CD14-positive monocyte (primary cell): ENCODE results near the gene BOLA3. TPM values are rescaled to one million over a fixed set of nuclear protein-coding genes. Genes with fewer than 3 reads are reported as not detected.

Experiments used
- DNase-seq, 3 donors: peaks; one replicate each; pipeline ENCODE4 v3.0.0-alpha.2; 2011 to 2022
- H2AFZ ChIP-seq: 2 replicates; pipeline ENCODE4 v1.6.0; 2012; ENCODE audit warnings: mild to moderate bottlenecking, low read depth, low read length, inconsistent platforms; ENCODE audit not compliant: insufficient read depth, poor library complexity, severe bottlenecking
- H3K27ac ChIP-seq, 2 donors: 1 replicate in 1 of 2; 2 replicates in 1 of 2; pipeline ENCODE4 v1.5.1; 2012 to 2013; ENCODE audit warnings: low read length in 2 of 2, control low read depth in 1 of 2, inconsistent platforms in 1 of 2, low read depth in 1 of 2, mild to moderate bottlenecking in 1 of 2
- H3K27me3 ChIP-seq, 2 donors: one replicate each; pipeline versions ENCODE4 v1.6.0 to v1.6.1; 2011 to 2013; ENCODE audit warnings: low read length in 2 of 2; ENCODE audit not compliant: control insufficient read depth in 2 of 2, insufficient read depth in 2 of 2
- H3K36me3 ChIP-seq, 2 donors: replicated peaks in 1 of 2; 1 replicate in 1 of 2; 2 replicates in 1 of 2; pipeline versions ENCODE4 v1.5.1 to v1.6.1; 2012 to 2013; ENCODE audit warnings: low read length in 2 of 2, control low read depth in 1 of 2, inconsistent platforms in 1 of 2, mild to moderate bottlenecking in 1 of 2; ENCODE audit not compliant: insufficient read depth in 2 of 2, control insufficient read depth in 1 of 2
- H3K4me1 ChIP-seq, 2 donors: 1 replicate in 1 of 2; 2 replicates in 1 of 2; pipeline versions ENCODE4 v1.5.1 to v1.6.1; 2012 to 2013; ENCODE audit warnings: low read length in 2 of 2, control low read depth in 1 of 2, inconsistent platforms in 1 of 2, mild to moderate bottlenecking in 1 of 2, moderate library complexity in 1 of 2; ENCODE audit not compliant: insufficient read depth in 2 of 2, control insufficient read depth in 1 of 2
- H3K4me2 ChIP-seq: replicated peaks from 2 replicates; pipeline ENCODE3; 2012; ENCODE audit warnings: low read length, moderate library complexity, mild to moderate bottlenecking; ENCODE audit not compliant: poor library complexity, severe bottlenecking; ENCODE audit errors: extremely low read depth
- H3K4me3 ChIP-seq, 3 experiments: fragments of 200-600 bp in 1 of 3; sonication (generic) in 1 of 3; replicated peaks in 1 of 3; 1 replicate in 2 of 3; 2 replicates in 1 of 3; pipeline ENCODE4 v1.5.1; 2011 to 2013; ENCODE audit warnings: low read length in 3 of 3, mild to moderate bottlenecking in 3 of 3, control low read depth in 2 of 3, low read depth in 2 of 3, inconsistent platforms in 1 of 3, moderate library complexity in 1 of 3
- H3K79me2 ChIP-seq: 2 replicates; pipeline ENCODE4 v1.6.0; 2012; ENCODE audit warnings: mild to moderate bottlenecking, control low read depth, inconsistent platforms, low read length, moderate library complexity; ENCODE audit not compliant: insufficient read depth
- H3K9ac ChIP-seq: 2 replicates; pipeline ENCODE4 v1.6.0; 2017; ENCODE audit warnings: low read length, mild to moderate bottlenecking; ENCODE audit not compliant: insufficient read depth, poor library complexity, severe bottlenecking
- H3K9me3 ChIP-seq, 2 donors: replicated peaks in 1 of 2; 1 replicate in 1 of 2; 2 replicates in 1 of 2; pipeline versions ENCODE4 v1.5.1 to v1.6.1; 2012 to 2013; ENCODE audit warnings: low read length in 2 of 2, control low read depth in 1 of 2; ENCODE audit not compliant: control insufficient read depth in 1 of 2, insufficient read depth in 1 of 2
- H4K20me1 ChIP-seq: 2 replicates; pipeline ENCODE4 v1.6.0; 2012; ENCODE audit warnings: mild to moderate bottlenecking, low read length, control low read depth, moderate library complexity; ENCODE audit not compliant: insufficient read depth
- H3K27ac Mint-ChIP-seq, 7 donors: one replicate each; pipeline ENCODE4 v1.8.0; 2020; ENCODE audit warnings: mild to moderate bottlenecking in 7 of 7, mixed read lengths in 7 of 7, moderate library complexity in 6 of 7, inconsistent platforms in 2 of 7
- H3K27me3 Mint-ChIP-seq, 3 donors: one replicate each; pipeline ENCODE4 v1.8.0; 2021 to 2022; ENCODE audit warnings: low read depth in 3 of 3, mild to moderate bottlenecking in 3 of 3, mixed read lengths in 3 of 3, moderate library complexity in 3 of 3, inconsistent platforms in 1 of 3
- H3K36me3 Mint-ChIP-seq, 2 donors: one replicate each; pipeline ENCODE4 v1.8.0; 2020; ENCODE audit warnings: mixed read lengths in 2 of 2, inconsistent platforms in 1 of 2, mild to moderate bottlenecking in 1 of 2
- H3K4me1 Mint-ChIP-seq: one replicate; pipeline ENCODE4 v1.8.0; 2020; ENCODE audit warnings: mild to moderate bottlenecking, mixed read lengths
- H3K4me3 Mint-ChIP-seq, 2 donors: one replicate each; pipeline ENCODE4 v1.8.0; 2020; ENCODE audit warnings: mild to moderate bottlenecking in 2 of 2, mixed read lengths in 2 of 2, moderate library complexity in 1 of 2
- H3K9me3 Mint-ChIP-seq, 7 donors: one replicate each; pipeline ENCODE4 v1.8.0; 2020 to 2022; ENCODE audit warnings: mixed read lengths in 7 of 7, mild to moderate bottlenecking in 6 of 7, moderate library complexity in 6 of 7, inconsistent platforms in 2 of 7
- WGBS: methylation state at CpG from one replicate; pipeline ENCODE4 v1.1.5; 2013; ENCODE audit warnings: missing lambda C conversion rate; ENCODE audit not compliant: insufficient coverage; 5-methylcytosine and 5-hydroxymethylcytosine counted together
- intact Hi-C, 2 donors: fragments of 100-400 bp; cut with micrococcal nuclease; formaldehyde crosslinking; loops; one replicate each; pipeline versions ENCODE4 v1.15.0 to v1.15.1; 2023
- polyA plus RNA-seq, 3 donors: library from polyadenylated mRNA; depleted of rRNA in 1 of 3; unstranded in 2 of 3; stranded (reverse) in 1 of 3; fragments of 300-500 nt in 2 of 3; fragments of >200 nt in 1 of 3; fragmentation: Illumina TruSeq in 2 of 3; gene quantifications; 1 replicate in 2 of 3; 2 replicates in 1 of 3; pipeline ENCODE4 v1.2.3, GENCODE V29; 2012 to 2021
- TF ChIP-seq, protein P1 (sequence below): fragments of 200-600 bp; IDR thresholded peaks from one replicate; pipeline ENCODE4 v1.8.0; 2022; ENCODE audit warnings: antibody characterized with exemption, mild to moderate bottlenecking

Gene BOLA3
- polyA plus RNA-seq, 3 donors, result 3.9 to 8.0 (median 7.7) TPM

DNA sequence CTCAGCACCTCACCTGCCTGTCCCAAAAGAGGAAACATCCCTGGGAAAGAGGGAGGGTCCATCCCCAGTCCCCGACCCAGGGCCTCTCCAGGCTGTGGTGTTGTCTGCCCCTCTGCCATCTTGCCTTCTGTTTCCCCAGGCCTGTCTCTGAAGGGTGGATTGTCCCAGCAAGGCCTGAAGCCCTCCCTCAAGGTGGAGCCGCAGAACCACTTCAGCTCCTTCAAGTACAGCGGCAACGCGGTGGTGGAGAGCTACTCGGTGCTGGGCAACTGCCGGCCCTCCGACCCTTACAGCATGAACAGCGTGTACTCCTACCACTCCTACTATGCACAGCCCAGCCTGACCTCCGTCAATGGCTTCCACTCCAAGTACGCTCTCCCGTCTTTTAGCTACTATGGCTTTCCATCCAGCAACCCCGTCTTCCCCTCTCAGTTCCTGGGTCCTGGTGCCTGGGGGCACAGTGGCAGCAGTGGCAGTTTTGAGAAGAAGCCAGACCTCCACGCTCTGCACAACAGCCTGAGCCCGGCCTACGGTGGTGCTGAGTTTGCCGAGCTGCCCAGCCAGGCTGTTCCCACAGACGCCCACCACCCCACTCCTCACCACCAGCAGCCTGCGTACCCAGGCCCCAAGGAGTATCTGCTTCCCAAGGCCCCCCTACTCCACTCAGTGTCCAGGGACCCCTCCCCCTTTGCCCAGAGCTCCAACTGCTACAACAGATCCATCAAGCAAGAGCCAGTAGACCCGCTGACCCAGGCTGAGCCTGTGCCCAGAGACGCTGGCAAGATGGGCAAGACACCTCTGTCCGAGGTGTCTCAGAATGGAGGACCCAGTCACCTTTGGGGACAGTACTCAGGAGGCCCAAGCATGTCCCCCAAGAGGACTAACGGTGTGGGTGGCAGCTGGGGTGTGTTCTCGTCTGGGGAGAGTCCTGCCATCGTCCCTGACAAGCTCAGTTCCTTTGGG lies 47.2 kb downstream of the BOLA3 start:
- H3K27ac Mint-ChIP-seq, result peak overlapping the region in 2 of 7 donors; percentile 38 to 67
- intact Hi-C loops, result no loop called here
- H3K27me3 Mint-ChIP-seq, result no peaks in the 10 kb centered on the region

DNA sequence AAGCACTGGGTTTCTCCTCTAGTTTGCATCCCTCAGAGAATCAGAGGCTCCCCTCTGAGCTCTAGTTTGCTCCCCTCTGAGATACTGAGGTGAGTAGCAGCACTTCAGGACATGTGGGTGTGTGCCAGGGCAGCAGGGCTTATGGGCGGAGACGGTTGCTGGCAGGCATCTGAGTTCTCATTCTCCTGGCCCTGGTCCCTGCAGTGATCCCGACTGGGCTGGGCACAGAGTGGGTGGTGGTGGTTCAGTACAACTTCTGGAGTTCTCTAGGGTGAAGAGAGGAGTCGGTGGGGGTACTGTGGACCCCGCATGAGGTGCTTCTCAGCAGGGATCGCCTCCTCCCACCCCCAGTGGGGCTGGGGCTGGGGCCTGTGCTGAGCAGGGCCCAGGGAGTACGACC lies 47.9 kb downstream of the BOLA3 start:
- Histone ChIP-seq H3K4me3 (no peak overlapping the region), H3K27me3 (no peaks in the 10 kb centered on the region), H3K79me2 (no peaks in the 10 kb centered on the region), H3K27ac (no peak overlapping the region), H2AFZ (no peak overlapping the region), H3K36me3 (peaks cover 89 to 100% of the 10 kb centered on the region in 2 donors), H3K9ac (no peak overlapping the region), H3K4me1 (no peaks in the 10 kb centered on the region), H3K4me2 (no peak overlapping the region), H4K20me1 (peaks cover 98% of the 10 kb centered on the region), H3K9me3 (no peaks in the 10 kb centered on the region)
- no peaks in the 10 kb centered on the region for H3K9me3 Mint-ChIP-seq
- no peak overlapping the region for H3K27ac Mint-ChIP-seq
- intact Hi-C loops, result no loop called here
- 100% methylated on average over 3 of the region's 7 CpGs for WGBS
- TF ChIP-seq, protein P1, sequence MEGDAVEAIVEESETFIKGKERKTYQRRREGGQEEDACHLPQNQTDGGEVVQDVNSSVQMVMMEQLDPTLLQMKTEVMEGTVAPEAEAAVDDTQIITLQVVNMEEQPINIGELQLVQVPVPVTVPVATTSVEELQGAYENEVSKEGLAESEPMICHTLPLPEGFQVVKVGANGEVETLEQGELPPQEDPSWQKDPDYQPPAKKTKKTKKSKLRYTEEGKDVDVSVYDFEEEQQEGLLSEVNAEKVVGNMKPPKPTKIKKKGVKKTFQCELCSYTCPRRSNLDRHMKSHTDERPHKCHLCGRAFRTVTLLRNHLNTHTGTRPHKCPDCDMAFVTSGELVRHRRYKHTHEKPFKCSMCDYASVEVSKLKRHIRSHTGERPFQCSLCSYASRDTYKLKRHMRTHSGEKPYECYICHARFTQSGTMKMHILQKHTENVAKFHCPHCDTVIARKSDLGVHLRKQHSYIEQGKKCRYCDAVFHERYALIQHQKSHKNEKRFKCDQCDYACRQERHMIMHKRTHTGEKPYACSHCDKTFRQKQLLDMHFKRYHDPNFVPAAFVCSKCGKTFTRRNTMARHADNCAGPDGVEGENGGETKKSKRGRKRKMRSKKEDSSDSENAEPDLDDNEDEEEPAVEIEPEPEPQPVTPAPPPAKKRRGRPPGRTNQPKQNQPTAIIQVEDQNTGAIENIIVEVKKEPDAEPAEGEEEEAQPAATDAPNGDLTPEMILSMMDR, result no peak
- no peak for DNase-seq
- H3K36me3 Mint-ChIP-seq, result peaks cover 81 to 98% of the 10 kb centered on the region in 2 donors
- H3K4me1 Mint-ChIP-seq, result no peaks in the 10 kb centered on the region
- H3K27me3 Mint-ChIP-seq, result peaks cover 0 to 2% (median 0%) of the 10 kb centered on the region in 3 donors
- H3K4me3 Mint-ChIP-seq, result no peak overlapping the region

More for the DNA sequence above, 47.2 kb downstream of the BOLA3 start:
- H3K79me2 ChIP-seq, result no peaks in the 10 kb centered on the region
- no peaks in the 10 kb centered on the region for H3K27me3 ChIP-seq
- H3K4me3 Mint-ChIP-seq, result no peak overlapping the region
- no peak overlapping the region for H2AFZ ChIP-seq
- no peak overlapping the region for H3K4me2 ChIP-seq
- no peak overlapping the region for H3K27ac ChIP-seq
- no peaks in the 10 kb centered on the region for H3K4me1 ChIP-seq
- 96% methylated on average over 25 of the region's 25 CpGs for WGBS
- no peak overlapping the region for H3K9ac ChIP-seq
- DNase-seq, result no peak
- H3K36me3 Mint-ChIP-seq, result peaks cover 82 to 100% of the 10 kb centered on the region in 2 donors
- H3K36me3 ChIP-seq, result peaks cover 86 to 100% of the 10 kb centered on the region in 2 donors
- H4K20me1 ChIP-seq, result peaks cover 98% of the 10 kb centered on the region
- H3K4me1 Mint-ChIP-seq, result no peaks in the 10 kb centered on the region
- TF ChIP-seq, protein P1, result no peak
- no peaks in the 10 kb centered on the region for H3K9me3 ChIP-seq
- H3K9me3 Mint-ChIP-seq, result no peaks in the 10 kb centered on the region
- no peak overlapping the region for H3K4me3 ChIP-seq
